Mesothelial cell of epicardium (in vitro differentiated cells): ENCODE data around the gene SYNE3. TPM values are rescaled to one million over a fixed set of nuclear protein-coding genes. Genes with fewer than 3 reads are reported as not detected.

ENCODE experiments used
- DNase-seq, 2 experiments: peaks; one replicate each; pipeline ENCODE4 v3.0.0; 2021; ENCODE audit warnings: low spot score in 2 of 2; ENCODE audit not compliant: unreplicated experiment in 2 of 2
- H3K27ac Mint-ChIP-seq: 2 replicates; pipeline ENCODE4 v1.8.0; 2021; ENCODE audit warnings: mixed read lengths
- H3K27me3 Mint-ChIP-seq: 2 replicates; pipeline ENCODE4 v1.8.0; 2021; ENCODE audit warnings: low read depth, mixed read lengths
- H3K36me3 Mint-ChIP-seq: 2 replicates; pipeline ENCODE4 v1.8.0; 2021; ENCODE audit warnings: mixed read lengths
- H3K4me1 Mint-ChIP-seq: 2 replicates; pipeline ENCODE4 v1.8.0; 2021; ENCODE audit warnings: mixed read lengths
- H3K4me3 Mint-ChIP-seq: 2 replicates; pipeline ENCODE4 v1.8.0; 2021; ENCODE audit warnings: mild to moderate bottlenecking, moderate library complexity, mixed read lengths
- H3K9me3 Mint-ChIP-seq: 2 replicates; pipeline ENCODE4 v1.8.0; 2021; ENCODE audit warnings: mixed read lengths
- CTCF ChIP-seq: fragments of 200-600 bp; sonication (generic); IDR thresholded peaks from one replicate; pipeline ENCODE4 v1.5.0; 2021; ENCODE audit warnings: antibody characterized with exemption; ENCODE audit not compliant: unreplicated experiment
- total RNA-seq: library from RNA; stranded (reverse); gene quantifications from 3 replicates; pipeline ENCODE4 v1.2.1, GENCODE V29; 2021

Gene SYNE3
- total RNA-seq, 1 donor from 2014 or later, result 1.9 TPM

- H3K9me3 Mint-ChIP-seq, result no peaks in the 10 kb centered on the region
- no peaks in the 10 kb centered on the region for H3K4me1 Mint-ChIP-seq
- no peak for DNase-seq
- no peak overlapping the region for H3K27ac Mint-ChIP-seq
- no peak for TF ChIP-seq CTCF
- H3K4me3 Mint-ChIP-seq, result no peak overlapping the region
- H3K36me3 Mint-ChIP-seq, result no peaks in the 10 kb centered on the region
- peaks cover 30% of the 10 kb centered on the region for H3K27me3 Mint-ChIP-seq
Measured at GRCh38 chr14:95505030-95505589, 11.3 kb downstream of the SYNE3 start.

- peaks cover 25% of the 10 kb centered on the region for H3K27me3 Mint-ChIP-seq
- H3K27ac Mint-ChIP-seq, result no peak overlapping the region
- no peak for DNase-seq
- H3K4me3 Mint-ChIP-seq, result no peak overlapping the region
- no peak for TF ChIP-seq CTCF
- H3K36me3 Mint-ChIP-seq, result no peaks in the 10 kb centered on the region
- no peaks in the 10 kb centered on the region for H3K9me3 Mint-ChIP-seq
- no peaks in the 10 kb centered on the region for H3K4me1 Mint-ChIP-seq
Measured at GRCh38 chr14:95504135-95505029, 12.1 kb downstream of the SYNE3 start.

GRCh38 chr14:95503365-95504134, 12.9 kb downstream of the SYNE3 start:
- H3K27ac Mint-ChIP-seq, result no peak overlapping the region

GRCh38 chr14:95502381-95502950, 14.0 kb downstream of the SYNE3 start:
- no peak for TF ChIP-seq CTCF
- Mint-ChIP-seq H3K9me3 (no peaks in the 10 kb centered on the region), H3K27ac (no peak overlapping the region), H3K4me3 (no peak overlapping the region), H3K36me3 (no peaks in the 10 kb centered on the region), H3K4me1 (no peaks in the 10 kb centered on the region), H3K27me3 (peaks cover 25% of the 10 kb centered on the region)
- DNase-seq, result no peak

More at GRCh38 chr14:95503365-95504134, 12.9 kb downstream of the SYNE3 start:
- H3K27me3 Mint-ChIP-seq, result peaks cover 28% of the 10 kb centered on the region
- DNase-seq, result no peak
- no peaks in the 10 kb centered on the region for H3K36me3 Mint-ChIP-seq
- TF ChIP-seq CTCF, result no peak
- no peaks in the 10 kb centered on the region for H3K4me1 Mint-ChIP-seq
- no peaks in the 10 kb centered on the region for H3K9me3 Mint-ChIP-seq
- H3K4me3 Mint-ChIP-seq, result no peak overlapping the region

- no peak for DNase-seq
- no peaks in the 10 kb centered on the region for H3K36me3 Mint-ChIP-seq
- no peaks in the 10 kb centered on the region for H3K9me3 Mint-ChIP-seq
- H3K27me3 Mint-ChIP-seq, result peaks cover 25% of the 10 kb centered on the region
- peaks cover 9% of the 10 kb centered on the region for H3K4me1 Mint-ChIP-seq
- H3K27ac Mint-ChIP-seq, result no peak overlapping the region
- no peak for TF ChIP-seq CTCF
- H3K4me3 Mint-ChIP-seq, result no peak overlapping the region
Measured at GRCh38 chr14:95500772-95501401, 15.6 kb downstream of the SYNE3 start.
